GM10248 (cell line): Measurements from ENCODE around the gene KRT86.

Experiments
- CTCF ChIA-PET: fragments of 300-600 bp; sonication (Branson Sonifier 250); formaldehyde crosslinking; extraction: SDS; loops from one replicate; lab custom pipeline; 2021; ENCODE audit warnings: antibody characterized with exemption; lab: Yijun Ruan, JAX
- POLR2A ChIA-PET: fragments of 350-650 bp; sonication (Branson Sonifier 250); formaldehyde crosslinking; extraction: SDS; loops from one replicate; lab custom pipeline; 2020; ENCODE audit warnings: antibody characterized with exemption; lab: Yijun Ruan, JAX
- DNase-seq: peaks from one replicate; pipeline ENCODE4 v3.0.0; 2012; ENCODE audit errors: extremely low spot score
- TF ChIP-seq, protein P1 (sequence below): IDR thresholded peaks from 2 replicates; pipeline ENCODE4 v1.5.1; 2012; ENCODE audit warnings: mild to moderate bottlenecking, low read depth; ENCODE audit errors: extremely low read depth, missing control alignments, control extremely low read depth

Gene KRT86

DNA sequence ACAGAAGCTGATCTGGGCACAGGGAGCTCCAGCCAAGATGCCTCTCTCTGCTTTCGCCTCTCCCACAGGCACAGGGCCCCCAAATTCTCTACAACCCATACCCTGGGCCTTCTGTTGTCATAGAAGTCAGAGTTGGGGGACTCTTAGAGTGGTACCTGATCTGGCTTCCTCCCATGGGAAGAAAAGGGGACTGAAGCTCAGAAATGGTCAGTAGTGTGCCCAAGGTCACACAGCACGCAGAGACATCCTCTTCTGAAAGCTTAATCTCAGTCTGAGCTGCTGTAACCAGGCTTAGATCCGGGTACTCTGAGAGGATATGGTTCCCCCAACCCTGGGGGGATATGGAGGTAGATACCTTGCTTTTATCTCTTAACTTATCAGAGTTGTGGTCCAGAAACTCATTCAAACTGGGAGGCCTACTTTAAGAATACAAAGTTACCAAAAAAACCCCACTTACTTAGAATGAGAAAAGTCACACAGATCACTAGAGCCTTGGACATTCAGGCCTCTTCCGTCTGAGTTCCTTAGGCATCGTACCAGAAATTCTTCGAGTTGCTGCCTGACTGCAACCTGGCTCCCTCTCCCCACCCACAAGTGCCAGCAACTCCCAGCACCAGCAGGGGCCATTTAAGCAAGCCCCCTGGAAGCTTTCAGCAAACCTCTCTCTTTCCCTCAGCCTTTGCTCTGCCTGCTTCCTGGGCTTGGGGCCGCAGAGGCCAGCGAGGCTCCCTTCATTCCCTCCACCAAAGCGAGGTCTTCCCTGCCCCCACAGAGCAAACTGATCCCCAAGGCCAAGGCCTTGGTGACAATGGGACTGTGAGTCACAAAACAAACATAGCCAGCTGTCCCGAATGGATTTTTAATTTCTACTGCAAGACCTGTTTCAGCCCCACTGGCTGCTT lies 27.5 kb upstream of the KRT86 start:
- TF ChIP-seq, protein P1, sequence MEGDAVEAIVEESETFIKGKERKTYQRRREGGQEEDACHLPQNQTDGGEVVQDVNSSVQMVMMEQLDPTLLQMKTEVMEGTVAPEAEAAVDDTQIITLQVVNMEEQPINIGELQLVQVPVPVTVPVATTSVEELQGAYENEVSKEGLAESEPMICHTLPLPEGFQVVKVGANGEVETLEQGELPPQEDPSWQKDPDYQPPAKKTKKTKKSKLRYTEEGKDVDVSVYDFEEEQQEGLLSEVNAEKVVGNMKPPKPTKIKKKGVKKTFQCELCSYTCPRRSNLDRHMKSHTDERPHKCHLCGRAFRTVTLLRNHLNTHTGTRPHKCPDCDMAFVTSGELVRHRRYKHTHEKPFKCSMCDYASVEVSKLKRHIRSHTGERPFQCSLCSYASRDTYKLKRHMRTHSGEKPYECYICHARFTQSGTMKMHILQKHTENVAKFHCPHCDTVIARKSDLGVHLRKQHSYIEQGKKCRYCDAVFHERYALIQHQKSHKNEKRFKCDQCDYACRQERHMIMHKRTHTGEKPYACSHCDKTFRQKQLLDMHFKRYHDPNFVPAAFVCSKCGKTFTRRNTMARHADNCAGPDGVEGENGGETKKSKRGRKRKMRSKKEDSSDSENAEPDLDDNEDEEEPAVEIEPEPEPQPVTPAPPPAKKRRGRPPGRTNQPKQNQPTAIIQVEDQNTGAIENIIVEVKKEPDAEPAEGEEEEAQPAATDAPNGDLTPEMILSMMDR: no peak
- ChIA-PET POLR2A (no interaction called here), CTCF (interaction anchor here (0.8 to 2.1 kb wide), 5 partner anchors 21 to 41 kb away, joined by 3 to 10 read pairs (median 3); no protein-coding TSS in a partner anchor)
- no peak for DNase-seq

DNA sequence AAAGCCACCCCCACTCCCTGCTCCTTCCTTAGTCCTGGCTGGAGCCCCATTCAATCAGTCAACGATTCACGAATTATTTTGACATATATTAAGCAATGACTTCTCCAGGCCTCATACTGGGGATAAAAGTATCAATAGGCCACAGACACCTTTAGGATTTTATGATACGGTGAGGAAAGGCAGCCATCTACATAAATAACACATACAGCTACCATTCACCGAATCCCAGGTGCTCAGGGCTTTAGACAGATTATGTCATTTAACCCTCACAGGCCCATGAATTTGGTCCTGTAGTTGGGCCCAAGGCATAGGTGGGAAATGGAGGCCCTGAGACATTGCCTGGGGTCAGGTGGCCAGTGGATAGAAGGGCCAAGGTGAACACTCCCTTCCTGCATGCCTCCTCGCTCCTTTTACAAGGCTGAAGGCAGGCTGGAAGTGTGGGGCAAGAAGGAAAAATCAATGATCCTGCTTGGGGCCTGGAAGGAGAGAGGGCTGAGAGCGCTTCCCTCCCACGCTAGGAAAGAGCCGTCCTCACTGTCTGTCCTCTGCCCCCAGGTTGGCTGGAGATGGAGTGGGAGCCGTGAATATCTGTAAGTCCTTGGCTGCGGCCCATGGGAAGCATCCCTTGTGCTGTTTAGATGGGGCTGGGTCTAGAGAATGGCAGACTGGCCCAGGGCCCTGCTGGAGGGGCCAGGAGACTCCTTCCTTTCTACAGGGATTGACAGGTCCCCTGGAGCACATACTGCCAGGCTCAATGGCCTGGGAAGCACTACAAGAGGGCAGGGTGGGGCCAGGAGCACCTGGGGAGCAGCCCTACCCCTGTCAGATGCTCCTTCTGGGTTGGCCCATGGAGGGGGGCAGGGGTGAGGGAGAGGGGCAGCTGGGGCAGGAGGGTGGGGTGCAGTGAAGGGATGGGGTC lies 26.6 kb upstream of the KRT86 start:
- TF ChIP-seq, protein P1: no peak
- ChIA-PET POLR2A (no interaction called here), CTCF (interaction anchor here (1.0 to 2.4 kb wide), 3 partner anchors 10 to 31 kb away, joined by 4 to 12 read pairs (median 10); no protein-coding TSS in a partner anchor)
- no peak for DNase-seq

GRCh38 chr12:52248541-52249461 lies 25.6 kb upstream of the KRT86 start:
- CTCF ChIA-PET: interaction anchor here (1.0 to 2.4 kb wide), 3 partner anchors 11 to 31 kb away, joined by 3 to 12 read pairs (median 4); no protein-coding TSS in a partner anchor
- POLR2A ChIA-PET: no interaction called here
- TF ChIP-seq, protein P1: no peak
- DNase-seq: no peak

DNA sequence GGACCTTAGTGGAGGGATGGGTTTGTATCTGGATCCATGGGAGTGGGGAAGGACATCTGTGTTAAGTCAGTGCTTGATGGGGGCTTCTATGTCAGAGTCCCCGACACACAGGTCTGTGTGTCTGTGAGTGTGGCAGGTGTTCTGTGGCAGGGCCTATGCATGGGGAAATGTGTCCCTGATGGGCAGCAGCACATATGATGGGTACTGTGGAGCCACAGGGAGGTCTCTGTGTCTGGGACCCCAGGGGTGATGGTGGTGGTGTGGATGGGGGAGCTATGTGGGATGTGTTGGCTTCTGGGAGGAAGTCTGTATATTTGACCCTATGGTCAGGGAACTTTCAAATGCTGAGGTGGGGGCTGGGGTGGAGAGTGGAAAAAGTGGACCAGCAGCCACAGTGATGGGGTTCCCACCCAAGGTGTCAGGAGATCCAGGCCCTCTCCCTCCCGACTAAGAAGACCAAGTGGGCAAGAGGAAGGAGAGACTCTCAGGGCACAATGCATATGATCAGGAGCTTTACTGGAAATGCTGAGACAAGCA lies 24.9 kb upstream of the KRT86 start:
- POLR2A ChIA-PET: no interaction called here
- DNase-seq: no peak
- CTCF ChIA-PET: interaction anchor here (1.7 to 2.4 kb wide), 2 partner anchors 28 to 30 kb away, joined by 3 to 12 read pairs; no protein-coding TSS in a partner anchor
- TF ChIP-seq, protein P1: no peak

- no peak for DNase-seq
- POLR2A ChIA-PET: no interaction called here
- CTCF ChIA-PET: interaction anchor here (1.7 to 3.3 kb wide), 4 partner anchors 14 to 29 kb away, joined by 3 to 15 read pairs (median 13); no protein-coding TSS in a partner anchor
- TF ChIP-seq, protein P1: no peak
These were observed 24.1 kb upstream of the KRT86 start for GRCh38 chr12:52250048-52250990.
